Fibroblast of villous mesenchyme (primary cell): ENCODE measurements around the gene EIF2B2. TPM values are rescaled to one million over a fixed set of nuclear protein-coding genes. Genes with fewer than 3 reads are reported as not detected.

Source experiments
- DNase-seq: peaks from one replicate; pipeline ENCODE4 v3.0.0-alpha.2; 2010; ENCODE audit warnings: low read depth
- H3K4me3 ChIP-seq: 2 replicates; pipeline ENCODE4 v1.5.1; 2011; ENCODE audit warnings: low read depth, mild to moderate bottlenecking, low read length
- CTCF ChIP-seq: IDR thresholded peaks from 2 replicates; pipeline ENCODE4 v1.5.1; 2012; ENCODE audit warnings: low read depth, mild to moderate bottlenecking, low read length; ENCODE audit not compliant: insufficient read depth
- total RNA-seq: library from RNA; depleted of rRNA; stranded (reverse); fragments of >200 nt; gene quantifications from 2 replicates; pipeline ENCODE4 v1.2.3, GENCODE V29; 2012

EIF2B2 gene
- total RNA-seq, 1 donor, result 46.6 TPM

- H3K4me3 ChIP-seq, result no peak overlapping the region
- no peak for TF ChIP-seq CTCF
- DNase-seq, result no peak
These were observed 6.5 kb downstream of the EIF2B2 start for GRCh38 chr14:75009176-75009575.

GRCh38 chr14:75010472-75011093, 7.9 kb downstream of the EIF2B2 start:
- DNase-seq, result no peak
- no peak overlapping the region for H3K4me3 ChIP-seq
- no peak for TF ChIP-seq CTCF

- no peak for TF ChIP-seq CTCF
- H3K4me3 ChIP-seq, result no peak overlapping the region
- peak; percentile 61 for DNase-seq
These were observed 8.8 kb downstream of the EIF2B2 start for GRCh38 chr14:75011356-75011994.

GRCh38 chr14:75013290-75013689, 10.6 kb downstream of the EIF2B2 start:
- no peak for TF ChIP-seq CTCF
- H3K4me3 ChIP-seq, result no peak overlapping the region
- no peak for DNase-seq

- TF ChIP-seq CTCF, result no peak
- no peak for DNase-seq
- H3K4me3 ChIP-seq, result no peak overlapping the region
These were observed 12.8 kb downstream of the EIF2B2 start for GRCh38 chr14:75015496-75015895.

GRCh38 chr14:75016815-75017214, 14.1 kb downstream of the EIF2B2 start:
- H3K4me3 ChIP-seq, result no peak overlapping the region
- no peak for TF ChIP-seq CTCF
- DNase-seq, result no peak
